Fibroblast of villous mesenchyme (primary cell): ENCODE measurements around the gene CEP295NL. TPM values are rescaled to one million over a fixed set of nuclear protein-coding genes. Genes with fewer than 3 reads are reported as not detected.
A peak's percentile ranks its signal among the peaks of the same experiment; 100 is the strongest.

Source experiments
- DNase-seq: peaks from one replicate; pipeline ENCODE4 v3.0.0-alpha.2; 2010; ENCODE audit warnings: low read depth
- H3K4me3 ChIP-seq: 2 replicates; pipeline ENCODE4 v1.5.1; 2011; ENCODE audit warnings: low read depth, mild to moderate bottlenecking, low read length
- CTCF ChIP-seq: IDR thresholded peaks from 2 replicates; pipeline ENCODE4 v1.5.1; 2012; ENCODE audit warnings: low read depth, mild to moderate bottlenecking, low read length; ENCODE audit not compliant: insufficient read depth
- total RNA-seq: library from RNA; depleted of rRNA; stranded (reverse); fragments of >200 nt; gene quantifications from 2 replicates; pipeline ENCODE4 v1.2.3, GENCODE V29; 2012

CEP295NL gene
- total RNA-seq, 1 donor = 5.6 TPM

DNA sequence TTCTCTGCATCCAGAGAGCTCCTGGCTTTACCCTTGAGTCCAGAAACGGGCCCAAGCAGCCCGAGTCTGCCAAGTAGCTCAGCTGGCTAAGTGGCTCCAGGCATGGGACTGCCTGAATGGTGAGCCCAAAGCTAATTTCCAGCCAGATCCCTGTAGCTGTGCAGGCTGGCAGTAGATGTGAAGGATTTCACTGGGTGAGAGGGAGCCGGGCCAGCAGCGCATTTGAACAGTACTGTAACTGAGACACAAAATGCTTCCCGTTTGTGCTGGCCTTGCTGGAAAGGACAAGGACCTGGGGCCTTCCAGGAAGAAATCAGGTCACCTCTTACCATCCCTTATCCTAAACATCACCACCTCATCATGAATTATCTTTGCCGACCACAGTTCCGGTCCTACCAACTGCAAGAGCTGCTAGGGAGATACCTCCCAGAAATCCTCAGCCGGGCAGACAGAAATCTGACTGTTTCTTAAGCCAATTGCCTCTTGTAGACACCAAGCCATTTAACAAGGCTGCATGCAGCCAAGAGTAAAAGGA is 18.5 kb upstream of the CEP295NL start:
- no peak for TF ChIP-seq CTCF
- no peak overlapping the region for H3K4me3 ChIP-seq
- DNase-seq = no peak

GRCh38 chr17:78920528-78920927 is 17.5 kb upstream of the CEP295NL start:
- DNase-seq = no peak
- no peak overlapping the region for H3K4me3 ChIP-seq

DNA sequence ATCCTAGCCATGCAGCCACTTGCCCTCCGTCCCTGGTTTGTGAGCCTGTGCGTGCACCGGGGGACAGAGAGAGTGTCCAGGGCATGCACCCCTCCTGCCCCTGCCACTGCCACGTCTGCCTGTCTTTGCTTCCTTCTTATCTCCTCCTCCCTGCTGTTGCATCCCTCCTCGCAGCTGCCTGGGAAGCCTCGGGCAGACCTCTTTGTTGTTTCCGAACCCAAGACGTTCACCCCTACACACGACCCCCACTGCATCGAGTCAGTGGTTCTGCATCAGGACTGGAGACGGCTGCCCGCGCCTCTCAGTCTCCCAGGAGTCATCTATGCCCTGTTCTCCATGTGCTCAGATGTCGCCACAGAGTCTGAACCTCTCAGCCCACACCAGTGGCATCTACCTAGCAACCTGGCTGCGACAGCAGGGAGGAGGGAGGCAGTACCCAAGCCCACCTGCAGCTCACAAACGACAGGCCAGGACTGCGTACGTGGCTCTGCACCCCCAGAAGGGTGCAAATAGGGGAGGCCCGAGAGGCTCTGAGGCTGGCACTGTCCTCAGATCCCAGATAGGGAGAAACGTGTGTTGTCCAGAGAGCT is 17.0 kb upstream of the CEP295NL start:
- no peak overlapping the region for H3K4me3 ChIP-seq
- TF ChIP-seq CTCF = no peak
- DNase-seq = no peak

More at GRCh38 chr17:78920528-78920927, 17.5 kb upstream of the CEP295NL start:
- no peak for TF ChIP-seq CTCF

DNA sequence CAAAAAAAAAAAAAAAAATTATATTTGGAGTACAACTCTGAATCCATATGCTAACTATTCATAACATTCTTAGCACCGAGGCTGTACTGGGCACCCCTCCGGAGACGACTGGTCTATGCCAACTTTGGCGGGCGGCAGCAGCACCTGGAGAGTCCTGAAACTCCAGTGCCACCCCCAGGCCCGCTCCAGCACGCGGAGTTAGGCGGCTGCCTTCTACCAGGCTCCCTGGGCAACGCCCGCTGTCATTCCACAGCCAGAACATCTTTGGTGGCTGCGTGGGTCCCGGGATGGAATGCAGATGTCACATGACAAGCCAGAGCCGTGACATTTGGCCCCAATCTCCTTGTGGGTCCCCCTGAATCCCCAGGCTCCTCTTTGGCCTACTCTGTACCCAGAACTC is 16.0 kb upstream of the CEP295NL start:
- DNase-seq = no peak
- H3K4me3 ChIP-seq = no peak overlapping the region
- TF ChIP-seq CTCF = no peak

- DNase-seq = no peak
- no peak for TF ChIP-seq CTCF
- no peak overlapping the region for H3K4me3 ChIP-seq
These were observed 14.7 kb upstream of the CEP295NL start for GRCh38 chr17:78917451-78918275.

- TF ChIP-seq CTCF = no peak
- peak; percentile 82 for DNase-seq
- peak overlapping the region; percentile 15 for H3K4me3 ChIP-seq
These were observed 13.1 kb upstream of the CEP295NL start for GRCh38 chr17:78915872-78916632.
